GM21381 (cell line): ENCODE measurements around the gene PDE3A.
"Not testable (repeated sequence)": the region's sequence is repeated elsewhere in the genome, so short reads cannot be mapped to it uniquely, and the experiment has no call there.

Source experiments
- ATAC-seq: cut with Tn5 transposase; IDR thresholded peaks from one replicate; pipeline ENCODE4 v1.9.1; 2021; ENCODE audit warnings: mild to moderate bottlenecking, moderate library complexity; ENCODE audit not compliant: unreplicated experiment

PDE3A gene

GRCh38 chr12:20372326-20373096 is 4.2 kb downstream of the PDE3A start:
- ATAC-seq = no peak

- no peak for ATAC-seq
Measured at GRCh38 chr12:20374795-20375194, 6.5 kb downstream of the PDE3A start.

GRCh38 chr12:20375560-20375959 is 7.2 kb downstream of the PDE3A start:
- ATAC-seq = no peak

- ATAC-seq = no peak
Measured at GRCh38 chr12:20376984-20377383, 8.6 kb downstream of the PDE3A start.

GRCh38 chr12:20377750-20378149 is 9.4 kb downstream of the PDE3A start:
- no peak for ATAC-seq

- no peak for ATAC-seq
Measured at GRCh38 chr12:20382117-20382516, 13.8 kb downstream of the PDE3A start.

- ATAC-seq = no peak
Measured at GRCh38 chr12:20383612-20384011, 15.3 kb downstream of the PDE3A start.

- not testable (repeated sequence) for ATAC-seq
Measured at GRCh38 chr12:20384836-20385235, 16.5 kb downstream of the PDE3A start.

- ATAC-seq = no peak
Measured at GRCh38 chr12:20390846-20391245, 22.5 kb downstream of the PDE3A start.

- no peak for ATAC-seq
Measured at GRCh38 chr12:20392339-20392738, 24.0 kb downstream of the PDE3A start.

GRCh38 chr12:20393707-20394106 is 25.4 kb downstream of the PDE3A start:
- ATAC-seq = no peak

- ATAC-seq = no peak
Measured at GRCh38 chr12:20395791-20396550, 27.6 kb downstream of the PDE3A start.

GRCh38 chr12:20398686-20399085 is 30.3 kb downstream of the PDE3A start:
- ATAC-seq = no peak

- no peak for ATAC-seq
Measured at GRCh38 chr12:20400003-20400402, 31.7 kb downstream of the PDE3A start.

- no peak for ATAC-seq
Measured at GRCh38 chr12:20403230-20403629, 34.9 kb downstream of the PDE3A start.

- no peak for ATAC-seq
Measured at GRCh38 chr12:20404576-20405346, 36.4 kb downstream of the PDE3A start.

GRCh38 chr12:20409607-20410377 is 41.5 kb downstream of the PDE3A start:
- no peak for ATAC-seq

GRCh38 chr12:20410734-20411133 is 42.4 kb downstream of the PDE3A start:
- no peak for ATAC-seq

GRCh38 chr12:20411345-20411744 is 43.0 kb downstream of the PDE3A start:
- no peak for ATAC-seq

- no peak for ATAC-seq
Measured at GRCh38 chr12:20415028-20415427, 46.7 kb downstream of the PDE3A start.

GRCh38 chr12:20415641-20416040 is 47.3 kb downstream of the PDE3A start:
- ATAC-seq = no peak
